Keratinocyte (primary cell): ENCODE data around the gene TRIM26. TPM values are rescaled to one million over a fixed set of nuclear protein-coding genes. Genes with fewer than 3 reads are reported as not detected.
A peak's percentile ranks its signal among the peaks of the same experiment; 100 is the strongest.

ENCODE experiments used
- DNase-seq: peaks from one replicate; pipeline ENCODE4 v3.0.0-alpha.2; 2011; ENCODE audit warnings: low read depth, missing footprints, low spot score
- FAIRE-seq: peaks from 2 replicates; lab custom pipeline; 2011; peaks lifted over from hg19 to GRCh38; lab: Jason Lieb, UNC
- H2AFZ ChIP-seq: 2 replicates; pipeline ENCODE4 v1.6.0; 2012; ENCODE audit warnings: low read length, control low read depth, inconsistent platforms; ENCODE audit not compliant: control insufficient read depth
- H3K27ac ChIP-seq: 2 replicates; pipeline ENCODE4 v1.5.1; 2011; ENCODE audit warnings: low read length; ENCODE audit not compliant: control insufficient read depth, insufficient read depth
- H3K27me3 ChIP-seq: 3 replicates; pipeline ENCODE4 v1.6.0; 2011; ENCODE audit warnings: low read length; ENCODE audit not compliant: control insufficient read depth, insufficient read depth; ENCODE audit errors: extremely low read depth
- H3K36me3 ChIP-seq, 2 experiments: 2 replicates in 1 of 2; 3 replicates in 1 of 2; pipeline ENCODE4 v1.5.1; 2011; ENCODE audit warnings: low read length in 2 of 2, mild to moderate bottlenecking in 1 of 2; ENCODE audit not compliant: control insufficient read depth in 2 of 2, insufficient read depth in 2 of 2; ENCODE audit errors: extremely low read depth in 1 of 2
- H3K4me1 ChIP-seq: 3 replicates; pipeline ENCODE4 v1.5.1; 2011; ENCODE audit warnings: low read length; ENCODE audit not compliant: control insufficient read depth, insufficient read depth; ENCODE audit errors: extremely low read depth
- H3K4me2 ChIP-seq: 3 replicates; pipeline ENCODE4 v1.6.0; 2011; ENCODE audit warnings: low read depth, low read length; ENCODE audit not compliant: control insufficient read depth, insufficient read depth; ENCODE audit errors: extremely low read depth
- H3K4me3 ChIP-seq, 3 experiments: fragments of 200-600 bp in 1 of 3; sonication (generic) in 1 of 3; 2 replicates in 2 of 3; 3 replicates in 1 of 3; pipeline ENCODE4 v1.5.1; 2011 to 2016; ENCODE audit warnings: low read length in 3 of 3, mild to moderate bottlenecking in 3 of 3, control low read depth in 2 of 3, inconsistent platforms in 1 of 3, low read depth in 1 of 3, mixed read lengths in 1 of 3, mixed run types in 1 of 3, moderate library complexity in 1 of 3; ENCODE audit not compliant: control insufficient read depth in 2 of 3, insufficient read depth in 2 of 3; ENCODE audit errors: extremely low read depth in 1 of 3
- H3K79me2 ChIP-seq: 2 replicates; pipeline ENCODE4 v1.6.0; 2012; ENCODE audit warnings: low read length; ENCODE audit not compliant: control insufficient read depth, insufficient read depth
- H3K9ac ChIP-seq: 3 replicates; pipeline ENCODE4 v1.6.0; 2011; ENCODE audit warnings: low read length; ENCODE audit not compliant: control insufficient read depth, insufficient read depth; ENCODE audit errors: extremely low read depth
- H3K9me1 ChIP-seq: 3 replicates; pipeline ENCODE4 v1.6.0; 2011; ENCODE audit warnings: low read length; ENCODE audit not compliant: control insufficient read depth, insufficient read depth; ENCODE audit errors: extremely low read depth
- H3K9me3 ChIP-seq: 2 replicates; pipeline ENCODE4 v1.5.1; 2012; ENCODE audit warnings: low read depth, low read length; ENCODE audit not compliant: control insufficient read depth
- H4K20me1 ChIP-seq: 3 replicates; pipeline ENCODE4 v1.6.0; 2011; ENCODE audit warnings: low read length; ENCODE audit not compliant: control insufficient read depth, insufficient read depth; ENCODE audit errors: extremely low read depth
- CTCF ChIP-seq, 3 experiments: IDR thresholded peaks in 1 of 3; conservative IDR thresholded peaks in 1 of 3; optimal IDR thresholded peaks in 1 of 3; 2 replicates in 2 of 3; 3 replicates in 1 of 3; pipeline versions ENCODE3 to v1.5.1; 2011; ENCODE audit warnings: low read length in 3 of 3, mild to moderate bottlenecking in 3 of 3, moderate library complexity in 2 of 3, control low read depth in 1 of 3, inconsistent platforms in 1 of 3; ENCODE audit not compliant: insufficient read depth in 2 of 3; ENCODE audit errors: extremely low read depth in 1 of 3
- EZH2 ChIP-seq: IDR thresholded peaks from one replicate; pipeline ENCODE4 v1.6.1; 2012; ENCODE audit warnings: inconsistent platforms, mild to moderate bottlenecking, low read length, moderate library complexity
- dilution Hi-C: fragments of 300-500 bp; cut with MboI; formaldehyde crosslinking; loops from one replicate; pipeline ENCODE4 v1.7.0; 2020; ENCODE audit warnings: low sequenced_read_pairs; ENCODE audit not compliant: extremely low pct_ligation_motif_present
- polyA plus RNA-seq, 5 experiments: library from polyadenylated mRNA; depleted of rRNA in 3 of 5; stranded (reverse) in 3 of 5; stranded (forward) in 1 of 5; unstranded in 1 of 5; fragments of >200 nt; gene quantifications; 1 replicate in 1 of 5; 2 replicates in 3 of 5; 3 replicates in 1 of 5; pipeline versions ENCODE4 v1.2.1 to v1.2.3, GENCODE V29; 2011 to 2012; ENCODE audit warnings: missing spikeins in 2 of 5, low read depth in 1 of 5, low replicate concordance in 1 of 5

Gene TRIM26
- polyA plus RNA-seq, 1 donor (not counting 4 experiments of a cell fraction or from before 2014, with no cell fraction given): 34.7 TPM

- TF ChIP-seq EZH2: no peak
- peak; percentile 62 to 83 (median 82) for TF ChIP-seq CTCF (optimal IDR thresholded peaks at IDR 0.05 in 1 of 3, IDR thresholded peaks at IDR 0.05 in 1 of 3, conservative IDR thresholded peaks at IDR 0.05 in 1 of 3; ENCODE audit: extremely low read depth in 1 of 3, insufficient read depth in 2 of 3, low read length in 3 of 3)
- H3K79me2 ChIP-seq: no peaks in the 10 kb centered on the region
- no peak overlapping the region for H3K4me2 ChIP-seq
- H3K9ac ChIP-seq: no peak overlapping the region
- DNase-seq (no peak), FAIRE-seq (peak; percentile 80)
- no peaks in the 10 kb centered on the region for H3K36me3 ChIP-seq
- dilution Hi-C loops: no loop called here
- H3K4me3 ChIP-seq: no peak overlapping the region
- H3K9me3 ChIP-seq: no peaks in the 10 kb centered on the region
- no peak overlapping the region for H2AFZ ChIP-seq
- no peaks in the 10 kb centered on the region for H3K9me1 ChIP-seq
- no peak overlapping the region for H3K27ac ChIP-seq
- H4K20me1 ChIP-seq: no peaks in the 10 kb centered on the region
- peaks cover 58% of the 10 kb centered on the region for H3K27me3 ChIP-seq
- no peaks in the 10 kb centered on the region for H3K4me1 ChIP-seq
These were observed 43.3 kb downstream of the TRIM26 start for GRCh38 chr6:30169658-30170614.

GRCh38 chr6:30168741-30169140, 44.5 kb downstream of the TRIM26 start:
- Histone ChIP-seq H3K79me2 (no peaks in the 10 kb centered on the region), H3K9me3 (no peaks in the 10 kb centered on the region), H4K20me1 (no peaks in the 10 kb centered on the region), H3K4me2 (no peak overlapping the region), H3K9ac (no peak overlapping the region), H3K27ac (no peak overlapping the region), H3K9me1 (no peaks in the 10 kb centered on the region), H3K36me3 (no peaks in the 10 kb centered on the region), H3K27me3 (peaks cover 64% of the 10 kb centered on the region), H2AFZ (no peak overlapping the region), H3K4me3 (no peak overlapping the region), H3K4me1 (no peaks in the 10 kb centered on the region)
- no peak for FAIRE-seq
- dilution Hi-C loops: no loop called here
- no peak for DNase-seq
- TF ChIP-seq EZH2: no peak
- TF ChIP-seq CTCF (optimal IDR thresholded peaks at IDR 0.05 in 1 of 3, IDR thresholded peaks at IDR 0.05 in 1 of 3, conservative IDR thresholded peaks at IDR 0.05 in 1 of 3; ENCODE audit: extremely low read depth in 1 of 3, insufficient read depth in 2 of 3, low read length in 3 of 3): no peak
